Fibroblast of the aortic adventitia (primary cell): Measurements from ENCODE around the gene GLP1R. TPM values are rescaled to one million over a fixed set of nuclear protein-coding genes. Genes with fewer than 3 reads are reported as not detected.

Source experiments
- DNase-seq: peaks from one replicate; pipeline ENCODE4 v3.0.0-alpha.2; 2010; ENCODE audit warnings: low read depth
- H3K4me3 ChIP-seq: 2 replicates; pipeline ENCODE4 v1.5.1; 2011; ENCODE audit warnings: low read depth, mild to moderate bottlenecking, control low read depth, low read length, moderate library complexity
- total RNA-seq: library from RNA; depleted of rRNA; stranded (reverse); fragments of >200 nt; gene quantifications from 2 replicates; pipeline ENCODE4 v1.2.3, GENCODE V29; 2012; ENCODE audit warnings: low replicate concordance
- TF ChIP-seq, protein P1 (sequence below): IDR thresholded peaks from 2 replicates; pipeline ENCODE4 v1.5.1; 2011; ENCODE audit warnings: mild to moderate bottlenecking, low read length, control low read depth, inconsistent platforms; ENCODE audit not compliant: insufficient read depth

GLP1R gene
- total RNA-seq, 1 donor, result not detected

DNA sequence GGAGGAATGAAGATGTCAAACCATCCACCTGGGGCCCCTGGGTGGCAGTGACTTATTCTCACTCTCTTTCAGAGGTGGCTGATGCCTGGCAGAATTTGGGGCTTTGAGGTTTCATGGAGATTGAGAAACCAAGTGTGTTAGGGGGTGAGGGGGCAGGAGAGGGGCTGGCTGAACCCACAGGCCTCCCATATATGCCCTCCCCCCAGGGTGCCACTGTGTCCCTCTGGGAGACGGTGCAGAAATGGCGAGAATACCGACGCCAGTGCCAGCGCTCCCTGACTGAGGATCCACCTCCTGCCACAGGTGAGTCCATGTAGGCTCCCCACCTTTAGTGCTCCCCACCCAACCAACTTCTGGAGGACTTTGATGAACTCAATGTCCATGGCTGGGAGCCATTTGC is 7.6 kb downstream of the GLP1R start:
- TF ChIP-seq, protein P1, sequence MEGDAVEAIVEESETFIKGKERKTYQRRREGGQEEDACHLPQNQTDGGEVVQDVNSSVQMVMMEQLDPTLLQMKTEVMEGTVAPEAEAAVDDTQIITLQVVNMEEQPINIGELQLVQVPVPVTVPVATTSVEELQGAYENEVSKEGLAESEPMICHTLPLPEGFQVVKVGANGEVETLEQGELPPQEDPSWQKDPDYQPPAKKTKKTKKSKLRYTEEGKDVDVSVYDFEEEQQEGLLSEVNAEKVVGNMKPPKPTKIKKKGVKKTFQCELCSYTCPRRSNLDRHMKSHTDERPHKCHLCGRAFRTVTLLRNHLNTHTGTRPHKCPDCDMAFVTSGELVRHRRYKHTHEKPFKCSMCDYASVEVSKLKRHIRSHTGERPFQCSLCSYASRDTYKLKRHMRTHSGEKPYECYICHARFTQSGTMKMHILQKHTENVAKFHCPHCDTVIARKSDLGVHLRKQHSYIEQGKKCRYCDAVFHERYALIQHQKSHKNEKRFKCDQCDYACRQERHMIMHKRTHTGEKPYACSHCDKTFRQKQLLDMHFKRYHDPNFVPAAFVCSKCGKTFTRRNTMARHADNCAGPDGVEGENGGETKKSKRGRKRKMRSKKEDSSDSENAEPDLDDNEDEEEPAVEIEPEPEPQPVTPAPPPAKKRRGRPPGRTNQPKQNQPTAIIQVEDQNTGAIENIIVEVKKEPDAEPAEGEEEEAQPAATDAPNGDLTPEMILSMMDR, result no peak
- H3K4me3 ChIP-seq, result no peak overlapping the region
- no peak for DNase-seq

DNA sequence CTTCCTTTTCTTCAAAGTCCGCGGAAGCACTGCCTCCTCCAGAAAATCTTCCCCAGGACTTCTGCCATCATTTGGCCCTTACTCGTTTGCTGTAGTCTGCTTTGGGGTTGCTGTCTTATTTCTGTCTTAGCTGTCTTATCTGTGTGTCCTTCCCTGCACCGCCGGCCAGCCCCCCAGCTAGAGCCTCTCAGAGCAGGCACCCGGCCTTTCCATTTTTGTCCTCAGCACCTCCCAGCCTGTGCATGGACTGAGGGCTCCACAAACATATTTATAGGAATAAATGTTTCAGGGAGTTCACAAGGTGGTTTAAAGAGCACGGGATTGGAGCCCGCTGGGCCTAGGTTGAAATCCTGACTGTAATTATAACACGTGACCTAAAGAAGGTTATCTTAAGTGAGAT is 8.1 kb downstream of the GLP1R start:
- TF ChIP-seq, protein P1, result no peak
- H3K4me3 ChIP-seq, result no peak overlapping the region
- DNase-seq, result no peak

GRCh38 chr6:39057251-39058155 is 8.9 kb downstream of the GLP1R start:
- no peak overlapping the region for H3K4me3 ChIP-seq
- DNase-seq, result no peak
- TF ChIP-seq, protein P1, result no peak

DNA sequence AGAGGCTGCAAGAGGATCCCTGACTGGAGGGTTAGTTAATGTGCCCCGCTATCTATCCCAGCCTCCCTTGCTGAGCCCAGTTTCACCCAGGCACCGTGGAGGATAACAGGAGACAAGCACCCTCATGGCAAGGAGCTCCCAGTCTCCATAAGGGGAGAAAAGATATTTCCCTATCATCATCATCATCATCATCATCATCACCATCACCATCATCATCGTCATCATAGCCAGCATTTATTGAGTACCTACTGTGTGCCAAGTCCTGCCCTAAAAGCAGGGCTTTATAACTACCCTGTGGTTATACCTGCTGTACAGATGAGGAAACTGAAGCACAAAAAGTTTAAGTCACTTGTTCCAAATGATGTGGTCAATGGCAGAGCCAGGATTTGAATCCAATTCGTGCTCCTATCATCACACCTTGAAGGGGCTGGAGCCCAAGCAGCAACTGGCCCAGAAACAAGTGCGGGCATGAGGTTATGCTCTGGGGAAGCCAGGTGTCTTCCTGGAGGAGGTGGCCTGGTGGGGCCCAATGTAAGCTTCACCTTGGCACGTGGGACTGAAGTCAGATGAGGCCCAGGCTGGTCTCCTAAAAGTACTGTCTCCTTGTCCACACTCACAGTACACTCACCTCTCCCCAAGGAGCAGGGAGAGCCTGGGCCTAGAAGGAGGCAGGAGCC is 10.0 kb downstream of the GLP1R start:
- no peak for DNase-seq
- H3K4me3 ChIP-seq, result no peak overlapping the region
- TF ChIP-seq, protein P1, result no peak

GRCh38 chr6:39059496-39060310 is 11.1 kb downstream of the GLP1R start:
- no peak overlapping the region for H3K4me3 ChIP-seq
- TF ChIP-seq, protein P1, result no peak
- DNase-seq, result peak; percentile 1

- H3K4me3 ChIP-seq, result no peak overlapping the region
- DNase-seq, result no peak
- TF ChIP-seq, protein P1, result no peak
These were observed 12.0 kb downstream of the GLP1R start for GRCh38 chr6:39060467-39061160.
